HL-60/S4 treated with phorbol 12-myristate 13-acetate at 8.2 ng/mL for 4 days and 3 days (cell line): Measurements from ENCODE around the gene COCH.
"Not testable (repeated sequence)": the region's sequence is repeated elsewhere in the genome, so short reads cannot be mapped to it uniquely, and the experiment has no call there.

Experiments
- in situ Hi-C: fragments of 300-500 bp; cut with MboI; formaldehyde crosslinking; loops from 2 replicates; pipeline ENCODE4 v1.15.0; 2022; ENCODE audit warnings: low sequenced_read_pairs

COCH gene

DNA sequence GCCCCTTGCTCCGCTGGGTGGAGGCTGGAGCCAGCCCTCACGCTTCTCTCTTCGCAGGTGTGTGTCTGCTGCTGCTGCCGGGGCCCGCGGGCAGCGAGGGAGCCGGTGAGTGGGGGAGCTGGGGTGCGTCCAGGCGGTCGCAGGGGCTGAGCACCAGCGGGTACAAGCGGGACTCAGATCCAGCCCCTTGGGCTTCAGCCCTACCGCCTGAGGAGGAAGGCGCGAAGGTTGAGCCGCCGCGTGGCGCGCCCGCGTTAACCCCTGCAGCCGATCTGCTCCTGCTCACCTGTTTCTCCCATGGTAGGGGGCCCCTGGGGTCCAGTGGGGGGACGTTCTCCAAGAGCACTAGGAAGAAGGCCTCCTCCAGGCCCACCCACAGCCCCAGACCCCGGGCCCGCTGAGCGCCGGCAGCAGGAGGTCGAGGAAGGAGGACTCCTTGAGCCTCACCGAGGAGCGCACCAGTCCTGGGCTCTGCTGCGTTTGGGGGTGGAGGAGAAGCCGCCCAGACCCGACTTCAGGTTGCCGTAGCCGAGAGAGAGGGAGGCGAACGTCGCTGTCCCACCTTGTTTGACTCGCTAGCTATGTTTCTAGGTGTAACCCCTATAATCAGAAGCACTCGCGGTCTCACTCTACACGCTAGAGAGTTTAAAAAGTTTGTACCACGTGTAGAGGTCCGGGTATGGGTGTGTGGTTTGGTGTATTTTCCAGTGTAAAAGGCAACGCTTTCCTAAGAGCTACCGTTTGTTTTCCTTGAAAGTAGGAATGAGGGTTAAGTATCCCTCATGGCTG lies 834 bp downstream of the COCH start:
- in situ Hi-C loops: no loop called here

DNA sequence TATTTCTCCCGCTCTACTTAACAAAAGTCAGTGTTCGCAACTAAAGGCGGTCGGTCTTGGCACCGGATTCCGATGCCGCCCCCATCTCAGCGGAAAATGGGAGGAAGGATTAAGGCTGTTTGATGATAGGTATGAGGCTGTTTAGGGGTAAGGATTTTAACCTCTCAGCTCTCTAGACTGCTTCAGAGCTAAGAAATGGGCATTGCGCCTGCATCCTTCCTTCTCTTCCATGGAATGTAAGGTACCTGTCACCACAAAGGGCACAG lies 1.4 kb downstream of the COCH start:
- in situ Hi-C loops: no loop called here

DNA sequence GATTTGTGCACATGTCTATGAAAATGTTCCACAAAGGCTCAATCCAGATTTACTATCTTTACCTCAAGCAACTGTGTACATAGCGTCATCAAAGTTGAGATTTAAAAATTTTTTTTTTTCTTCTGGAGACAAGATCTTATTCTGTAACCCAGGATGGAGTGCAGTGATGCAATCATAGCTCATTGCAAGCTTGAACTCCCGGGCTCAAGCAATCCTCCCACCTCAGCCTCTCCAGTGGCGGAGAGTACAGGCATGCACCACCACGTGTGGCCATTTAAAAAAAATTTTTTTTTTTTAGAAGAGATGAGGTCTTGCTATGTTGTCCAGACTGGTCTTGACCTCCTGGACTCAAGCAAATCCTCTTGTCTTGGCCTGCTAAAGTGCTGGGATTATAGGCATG lies 2.3 kb downstream of the COCH start:
- in situ Hi-C loops: no loop called here

DNA sequence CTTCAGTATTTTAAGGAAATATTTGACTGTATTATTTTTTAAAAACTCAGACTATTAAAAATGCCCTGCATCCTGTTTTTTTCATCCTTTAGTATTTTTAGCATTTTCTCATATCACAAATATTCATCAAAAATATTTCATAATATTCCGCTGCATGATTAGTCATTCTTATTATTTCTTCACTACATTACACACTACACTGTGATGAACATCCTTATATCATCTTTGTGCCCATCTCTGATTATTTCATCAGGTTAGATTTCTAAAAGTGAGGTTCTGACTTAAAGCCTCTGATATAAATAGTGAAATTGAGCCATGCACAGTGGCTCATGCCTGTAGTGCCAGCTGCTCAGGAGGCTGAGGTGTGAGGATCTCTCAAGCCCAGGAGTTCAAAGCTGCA lies 8.1 kb downstream of the COCH start:
- in situ Hi-C loops: no loop called here

DNA sequence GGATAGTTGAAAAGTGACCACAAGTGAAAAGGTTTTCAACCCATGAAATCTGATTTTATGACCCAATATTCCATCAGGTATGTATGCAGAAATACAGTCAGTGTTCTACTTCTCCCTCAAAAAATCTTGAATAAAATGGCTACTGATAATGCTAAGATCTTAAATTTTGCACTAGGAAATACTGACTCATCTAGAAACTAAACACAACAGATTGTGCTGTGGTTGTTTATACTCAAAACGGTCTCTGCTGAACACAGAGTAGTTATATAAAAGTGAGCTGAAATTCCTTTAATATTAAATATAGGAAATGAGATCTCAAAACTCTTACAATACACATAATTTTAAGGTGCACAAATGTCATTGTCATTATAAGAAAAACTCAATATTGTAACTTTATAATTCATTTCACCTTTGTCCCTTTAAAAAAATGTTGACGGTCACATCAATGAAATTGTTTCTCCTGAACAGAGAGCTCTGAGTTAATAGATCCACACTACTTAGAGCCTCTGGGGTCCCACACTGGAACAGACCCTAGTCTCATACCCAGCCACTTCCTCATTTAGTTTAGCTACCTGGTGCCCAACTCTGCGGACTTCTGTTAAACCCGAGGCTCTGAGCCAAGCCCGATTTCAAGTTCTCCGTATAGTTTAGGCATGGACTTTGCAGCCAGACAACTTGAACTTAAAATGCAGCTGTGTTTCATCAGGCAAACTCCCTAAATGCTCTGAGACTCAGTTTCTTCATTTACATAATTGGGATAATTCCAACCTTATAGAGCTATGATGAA lies 9.3 kb downstream of the COCH start:
- in situ Hi-C loops: no loop called here

DNA sequence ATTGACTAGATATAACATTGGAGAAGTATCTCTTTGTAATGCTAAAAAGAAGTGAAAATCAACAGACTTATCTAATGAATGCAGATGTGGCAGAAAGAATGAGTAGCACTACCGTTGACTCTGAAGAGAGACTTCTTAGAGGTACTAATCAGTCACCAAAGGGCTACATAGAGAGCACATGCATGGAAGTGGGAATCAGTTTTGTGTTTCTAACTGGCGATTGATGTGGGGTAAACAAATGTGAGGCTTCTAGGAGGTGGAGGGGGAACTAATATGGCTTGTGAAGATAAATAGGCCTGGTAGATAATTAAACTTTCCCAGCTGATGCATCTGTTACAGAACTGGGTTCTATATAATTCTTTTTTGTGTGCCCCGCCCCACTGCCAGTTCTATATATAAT lies 10.5 kb downstream of the COCH start:
- in situ Hi-C loops: no loop called here

DNA sequence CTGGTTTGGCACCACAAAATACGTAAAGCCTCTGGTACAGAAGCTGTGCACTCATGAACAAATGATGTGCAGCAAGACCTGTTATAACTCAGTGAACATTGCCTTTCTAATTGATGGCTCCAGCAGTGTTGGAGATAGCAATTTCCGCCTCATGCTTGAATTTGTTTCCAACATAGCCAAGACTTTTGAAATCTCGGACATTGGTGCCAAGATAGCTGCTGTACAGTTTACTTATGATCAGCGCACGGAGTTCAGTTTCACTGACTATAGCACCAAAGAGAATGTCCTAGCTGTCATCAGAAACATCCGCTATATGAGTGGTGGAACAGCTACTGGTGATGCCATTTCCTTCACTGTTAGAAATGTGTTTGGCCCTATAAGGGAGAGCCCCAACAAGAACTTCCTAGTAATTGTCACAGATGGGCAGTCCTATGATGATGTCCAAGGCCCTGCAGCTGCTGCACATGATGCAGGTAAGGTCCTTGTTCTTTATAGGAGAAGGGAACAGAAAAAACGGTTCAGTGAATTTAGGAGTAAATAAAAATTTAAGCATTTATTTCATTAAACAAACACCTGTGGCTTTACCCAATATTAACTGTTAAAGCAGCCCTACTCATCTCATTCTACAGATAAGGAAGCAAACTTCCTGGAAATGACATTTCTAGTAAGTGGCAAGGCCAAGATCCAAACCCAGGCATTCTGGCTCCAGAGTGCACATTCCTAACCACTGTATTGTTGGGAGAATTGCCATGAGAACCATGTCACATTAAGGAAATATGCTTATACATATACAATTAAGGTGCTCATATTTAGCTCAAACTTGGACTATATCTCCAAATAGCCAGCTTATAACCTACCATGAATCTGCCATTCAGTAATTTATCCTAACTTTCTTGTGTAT lies 11.7 kb downstream of the COCH start:
- in situ Hi-C loops: no loop called here

DNA sequence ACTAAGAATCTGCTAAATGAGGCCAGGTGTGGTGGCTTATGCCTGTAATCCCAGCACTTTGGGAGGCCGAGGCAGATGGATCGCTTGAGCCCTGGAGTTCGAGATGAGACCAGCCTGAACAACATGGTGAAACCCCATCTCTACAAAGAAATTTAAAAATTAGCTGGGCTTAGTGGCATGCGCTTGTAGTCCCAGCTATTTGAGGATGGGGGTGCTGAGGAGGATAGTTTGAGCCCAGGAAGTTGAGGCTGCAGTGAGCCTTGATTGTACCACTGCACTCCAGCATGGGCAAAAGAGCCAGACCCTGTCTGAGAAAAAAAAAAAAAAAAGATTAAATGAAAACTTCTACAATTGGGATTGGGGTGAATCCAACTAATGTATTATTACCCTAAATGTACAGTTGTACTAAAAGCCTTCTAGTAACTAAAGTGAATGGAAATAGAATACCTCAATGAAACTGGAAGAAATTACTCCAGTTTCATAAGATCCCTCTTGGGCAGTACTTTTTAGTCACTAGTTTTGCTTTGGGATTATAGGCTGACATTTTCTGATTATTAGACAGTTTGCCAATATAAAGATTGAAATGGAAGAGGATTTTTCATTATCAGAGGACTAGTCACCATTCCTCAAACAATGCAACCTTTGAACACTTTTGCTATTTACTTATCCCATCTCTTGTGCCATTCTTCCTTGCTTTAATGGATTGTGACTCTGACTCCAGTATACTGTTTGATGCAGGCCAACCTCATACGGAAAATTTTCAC lies 14.3 kb downstream of the COCH start:
- in situ Hi-C loops: no loop called here

DNA sequence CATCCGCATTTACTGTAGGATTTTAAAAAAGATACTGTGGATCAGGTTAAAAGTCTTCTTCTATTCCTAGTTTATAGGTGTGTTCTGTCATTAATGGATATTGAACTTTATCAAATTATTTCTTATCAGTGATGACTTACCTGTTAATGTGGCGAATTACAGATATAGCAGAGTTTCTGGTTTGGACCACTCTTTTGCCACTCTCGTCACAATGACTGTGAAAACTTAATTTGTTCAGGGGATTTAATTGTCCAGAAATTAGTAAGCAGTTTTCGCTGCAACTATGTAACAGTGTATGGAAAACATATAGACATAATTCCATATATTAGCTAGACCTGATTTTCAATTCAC lies 14.9 kb downstream of the COCH start:
- in situ Hi-C loops: no loop called here

DNA sequence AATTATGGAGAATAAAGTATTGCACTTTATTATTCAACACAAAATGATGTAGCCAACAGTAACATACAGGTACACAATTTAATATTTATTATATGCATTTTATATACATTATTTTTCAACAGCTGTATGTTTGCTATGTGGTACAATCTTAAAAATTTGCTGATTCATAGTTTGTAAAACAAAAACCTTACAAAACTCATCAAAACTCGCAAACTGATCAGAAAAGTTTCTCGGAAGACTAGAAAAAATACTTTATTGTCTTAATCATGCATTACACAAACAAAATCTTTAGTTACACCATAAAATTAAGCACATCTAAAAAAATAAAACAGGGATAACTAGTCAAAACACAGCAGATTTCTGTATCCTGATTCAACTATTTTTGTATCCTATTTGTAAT lies 19.5 kb downstream of the COCH start:
- in situ Hi-C loops: no loop called here

DNA sequence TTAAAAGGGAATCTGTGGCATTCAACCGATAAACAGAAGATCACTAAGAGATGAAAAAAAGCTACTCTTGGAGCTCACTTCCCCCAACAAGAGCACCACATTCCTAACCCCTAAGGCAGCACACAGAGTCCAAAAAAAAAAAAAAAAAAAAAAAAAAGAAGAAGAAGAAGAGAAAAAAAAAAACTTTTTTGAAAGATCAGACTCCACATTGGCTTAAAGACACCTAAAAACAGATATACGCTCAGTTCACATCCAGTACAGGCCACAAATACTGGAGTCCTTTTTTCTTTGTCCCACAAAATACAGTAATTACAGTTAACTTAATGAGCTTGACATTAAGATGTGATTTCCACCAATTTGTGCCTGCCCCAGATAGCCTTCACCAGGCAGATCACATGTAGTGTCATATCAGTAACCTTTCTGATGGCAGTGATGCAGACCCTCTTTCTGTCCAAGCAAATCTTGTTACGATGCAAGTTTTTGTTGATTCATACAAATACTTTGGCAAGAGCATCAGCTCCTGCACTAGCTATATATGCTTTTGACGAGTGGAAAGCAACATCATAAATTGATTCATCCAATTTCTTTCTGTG lies 20.7 kb downstream of the COCH start:
- in situ Hi-C loops: no loop called here

DNA sequence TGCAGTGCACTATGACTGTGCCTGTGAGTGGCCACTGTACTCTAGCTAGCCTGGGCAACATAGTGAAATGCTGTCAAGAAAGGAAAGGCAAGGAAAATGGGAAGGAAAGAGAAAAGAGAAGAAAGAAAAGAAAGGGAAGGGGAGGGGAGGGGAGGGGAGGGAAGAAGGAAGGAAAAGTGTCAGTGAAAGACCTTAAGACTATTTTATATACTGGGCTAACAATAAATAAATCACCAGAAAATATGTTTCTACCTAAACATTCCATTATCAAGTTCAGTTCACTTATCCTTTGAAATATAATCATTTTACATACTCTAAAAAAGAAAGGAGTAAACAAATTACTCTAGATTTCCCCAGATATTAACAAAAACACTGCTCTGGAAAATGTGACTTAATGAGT lies 22.1 kb downstream of the COCH start:
- in situ Hi-C loops: no loop called here

DNA sequence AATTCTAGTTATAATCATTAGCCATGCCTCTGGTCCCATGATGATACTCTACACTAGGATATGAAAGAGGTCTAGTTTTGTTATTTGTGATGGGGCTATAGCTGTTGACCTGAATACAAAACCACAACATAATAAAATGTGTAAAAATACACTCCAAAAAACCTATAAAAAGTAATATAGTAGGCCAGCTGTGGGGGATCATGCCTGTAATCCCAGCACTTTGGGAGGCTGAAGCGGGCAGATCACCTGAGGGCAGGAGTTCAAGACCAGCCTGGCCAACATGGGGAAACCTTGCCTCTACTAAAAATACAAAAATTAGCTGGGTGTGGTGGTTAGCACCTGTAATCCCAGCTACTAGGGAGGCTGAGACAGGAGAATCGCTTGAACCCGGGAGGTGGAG lies 22.8 kb downstream of the COCH start:
- in situ Hi-C loops: not testable (repeated sequence)

DNA sequence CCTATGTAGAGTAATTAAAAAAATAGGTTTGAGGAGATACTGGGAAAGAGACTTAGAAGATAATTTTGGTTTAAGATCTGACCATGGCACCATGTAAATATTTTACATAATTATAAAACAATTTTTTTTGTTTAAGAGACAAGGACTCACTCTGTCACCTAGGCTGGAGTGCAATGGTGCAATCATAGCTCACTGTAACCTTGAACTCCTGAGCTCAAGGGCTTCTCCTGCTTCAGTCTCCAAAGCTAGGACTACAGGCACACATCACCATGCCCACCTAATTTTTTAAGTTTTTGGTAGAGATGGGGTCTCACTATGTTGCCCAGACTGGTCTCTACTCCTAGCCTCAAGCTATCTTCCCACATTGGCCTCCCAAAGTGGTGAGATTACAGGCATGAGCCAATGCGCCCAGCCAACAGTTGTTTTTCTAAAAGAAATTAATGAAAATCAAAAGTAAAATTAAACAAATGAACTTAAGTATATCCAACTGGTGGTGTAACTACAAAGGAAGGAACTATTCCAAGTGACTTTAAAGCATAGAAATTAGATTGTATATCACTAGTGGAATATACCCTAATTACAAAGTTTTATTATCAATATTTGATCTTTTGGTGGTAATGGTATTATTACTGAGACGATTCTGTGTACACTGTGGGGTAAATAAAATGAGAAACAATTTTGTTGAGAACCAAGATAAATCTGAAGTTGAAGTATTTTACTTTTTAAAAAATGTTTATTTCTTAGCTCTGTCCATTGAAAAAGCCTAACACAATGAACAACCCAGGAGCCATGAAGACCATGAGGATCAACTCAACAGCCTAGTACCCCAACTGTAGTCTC lies 29.1 kb downstream of the COCH start:
- in situ Hi-C loops: no loop called here

DNA sequence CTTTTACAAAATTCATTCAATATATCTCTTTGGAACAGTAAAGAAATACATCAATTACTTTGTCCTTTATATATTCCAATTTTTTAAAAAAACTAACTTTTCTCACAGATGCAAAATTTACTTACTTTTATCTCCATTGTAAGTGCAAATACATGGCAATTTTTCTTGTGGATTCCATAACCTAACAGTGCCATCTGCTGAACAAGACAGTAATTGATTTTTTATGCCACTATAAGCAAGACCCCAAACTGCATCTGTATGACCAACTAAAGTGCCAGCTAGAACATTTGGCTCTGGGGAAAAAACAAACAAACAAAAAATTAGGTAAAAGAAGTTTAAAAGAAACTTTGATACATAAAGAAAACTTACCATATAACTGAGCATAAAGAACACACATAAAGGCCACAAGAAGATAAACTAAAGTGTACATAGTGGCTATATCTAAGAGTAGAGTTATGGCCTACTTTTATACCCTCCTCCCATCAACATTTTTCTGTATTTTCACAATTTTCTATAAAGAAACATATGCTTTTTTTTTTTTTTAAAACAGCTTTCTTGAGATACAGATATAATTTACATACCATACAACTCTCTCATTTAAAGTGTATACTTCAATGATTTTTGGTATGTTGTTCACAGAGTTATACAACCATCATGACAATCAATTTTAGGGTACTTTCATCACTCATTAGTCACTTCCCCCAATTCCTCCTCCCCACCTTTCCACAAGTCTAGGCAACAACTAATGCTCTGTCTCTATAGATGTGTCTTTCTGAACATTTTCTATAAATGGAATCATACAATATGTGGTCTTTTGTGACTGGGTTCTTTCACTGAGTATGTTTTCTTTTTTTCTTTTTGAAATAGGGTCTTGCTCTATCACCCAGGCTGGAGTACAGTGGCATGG lies 32.6 kb downstream of the COCH start:
- in situ Hi-C loops: no loop called here

DNA sequence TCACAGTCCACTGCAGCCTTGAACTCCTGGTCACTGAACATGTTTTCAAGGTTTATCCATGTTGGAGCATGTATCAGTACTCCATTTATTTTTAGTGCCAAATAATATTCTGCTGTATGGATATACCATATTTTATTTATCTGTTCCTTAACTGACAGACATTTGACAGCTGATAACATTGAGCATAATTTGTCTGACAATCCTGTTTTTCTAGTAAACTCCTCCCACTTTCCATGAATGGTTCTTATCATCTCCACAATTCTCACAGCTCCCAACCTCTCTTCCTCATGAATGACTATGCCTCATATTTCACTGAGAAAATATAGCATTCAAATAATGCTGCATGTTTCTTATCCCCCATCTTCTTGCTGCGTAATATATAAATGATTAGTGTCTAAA lies 33.3 kb downstream of the COCH start:
- in situ Hi-C loops: no loop called here

DNA sequence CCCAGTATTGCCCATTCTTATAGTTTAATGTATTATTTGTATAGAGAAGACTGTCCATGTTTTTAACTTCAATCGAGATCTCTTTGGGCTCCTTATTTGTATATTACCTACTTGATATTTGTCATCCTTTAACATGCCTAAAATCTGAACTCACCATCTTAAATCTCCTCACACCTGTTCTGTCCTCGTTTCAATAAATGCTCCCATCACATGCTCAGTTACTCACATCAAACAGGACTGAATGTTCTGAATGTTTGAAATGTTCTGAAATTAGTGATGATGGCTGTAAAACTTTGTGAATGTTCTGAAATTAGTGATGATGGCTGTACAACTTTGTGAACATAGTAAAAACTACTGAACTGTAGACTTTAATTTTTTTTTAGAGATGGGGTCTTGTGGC lies 34.5 kb downstream of the COCH start:
- in situ Hi-C loops: no loop called here

DNA sequence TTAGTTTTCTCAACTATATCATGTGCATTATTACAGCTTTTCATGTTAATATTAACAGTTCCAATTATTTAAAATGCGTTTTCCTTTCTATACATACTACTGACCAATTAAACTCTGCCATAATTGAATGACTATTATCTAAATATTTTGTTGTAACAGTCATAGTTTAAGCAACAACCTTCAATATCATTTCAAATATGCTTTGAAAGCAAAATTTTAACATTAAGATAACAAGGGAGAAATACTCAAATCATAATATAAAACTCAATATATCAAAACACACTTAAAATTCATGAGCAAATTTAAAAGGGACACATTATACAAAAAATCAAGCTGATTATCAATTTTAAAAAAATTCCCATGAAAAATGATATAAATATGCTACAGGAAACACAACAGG lies 40.5 kb downstream of the COCH start:
- in situ Hi-C loops: no loop called here

DNA sequence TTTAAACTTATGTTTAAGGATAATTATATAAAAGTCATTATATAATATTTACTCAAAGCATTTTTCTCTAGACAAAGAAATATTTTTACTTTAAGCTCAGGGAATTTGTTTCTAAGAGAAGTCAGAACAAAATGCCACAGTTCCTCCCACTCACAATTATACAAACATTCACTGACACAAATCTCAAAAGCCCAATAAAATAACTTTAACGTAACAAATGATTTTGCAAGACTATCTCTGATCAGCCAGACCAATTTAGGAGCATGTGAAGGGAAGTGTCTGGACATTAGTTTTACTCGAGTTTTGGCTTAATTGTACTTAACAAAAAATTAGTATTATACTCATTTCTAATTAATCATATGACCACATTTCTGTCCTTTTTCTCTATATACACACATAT lies 41.2 kb downstream of the COCH start:
- in situ Hi-C loops: no loop called here
